C4-2B (cell line): ENCODE data around the gene ESYT1.

Experiments used
- H3K27ac ChIP-seq: fragments of 450-650 bp; 2 replicates; pipeline ENCODE4 v1.5.1; 2017
- CTCF ChIP-seq: fragments of 450-650 bp; conservative IDR thresholded peaks from 2 replicates; pipeline ENCODE4 v1.5.1; 2017; ENCODE audit warnings: mild to moderate bottlenecking
- ZFX ChIP-seq: fragments of 450-650 bp; IDR thresholded peaks from 2 replicates; pipeline ENCODE4 v1.6.1; 2017

The ESYT1 gene

GRCh38 chr12:56098592-56098991, 29.5 kb upstream of the ESYT1 start:
- TF ChIP-seq CTCF: no peak
- TF ChIP-seq ZFX: no peak
- H3K27ac ChIP-seq: no peak overlapping the region

GRCh38 chr12:56099787-56100186, 28.3 kb upstream of the ESYT1 start:
- H3K27ac ChIP-seq: no peak overlapping the region
- TF ChIP-seq ZFX (no peak), CTCF (no peak)

GRCh38 chr12:56101045-56101444, 27.0 kb upstream of the ESYT1 start:
- TF ChIP-seq CTCF (no peak), ZFX (no peak)
- H3K27ac ChIP-seq: no peak overlapping the region

GRCh38 chr12:56102683-56103065, 25.4 kb upstream of the ESYT1 start:
- TF ChIP-seq CTCF: no peak
- TF ChIP-seq ZFX: no peak
- no peak overlapping the region for H3K27ac ChIP-seq

GRCh38 chr12:56103066-56103711, 24.9 kb upstream of the ESYT1 start:
- TF ChIP-seq CTCF (no peak), ZFX (no peak)
- peak overlapping the region; percentile 97 for H3K27ac ChIP-seq

GRCh38 chr12:56103823-56104108, 24.3 kb upstream of the ESYT1 start:
- no peak for TF ChIP-seq ZFX
- TF ChIP-seq CTCF: no peak
- H3K27ac ChIP-seq: peak overlapping the region; percentile 97

GRCh38 chr12:56104109-56104814, 23.8 kb upstream of the ESYT1 start, which contains the start of gene PA2G4:
TSS of gene PA2G4 (plus strand) at chr12:56104559. CDS start at chr12:56104738, 179 bp downstream.
- peak within 1 kb of the TSS; percentile 97 for H3K27ac ChIP-seq
- peak; percentile 72; the same call in 1 of the 2 replicates for TF ChIP-seq ZFX
- TF ChIP-seq CTCF: no peak
